ENCODE data around the gene C2orf92. TPM values are rescaled to one million over a fixed set of nuclear protein-coding genes. Genes with fewer than 3 reads are reported as not detected.
A peak's percentile ranks its signal among the peaks of the same experiment; 100 is the strongest.

The C2orf92 gene
- polyA plus RNA-seq, 1 donor from 2014 or later, result 10.7 TPM

GRCh38 chr2:97663626-97663961 is 5.9 kb upstream of the C2orf92 start:
- TF ChIP-seq RAD21 (conservative IDR thresholded peaks at IDR 0.05) (no peak), EP300 (conservative IDR thresholded peaks at IDR 0.05; ENCODE audit: poor library complexity, severe bottlenecking) (no peak), POLR2AphosphoS5 (IDR thresholded peaks at IDR 0.05) (no peak), SMC3 (conservative IDR thresholded peaks at IDR 0.05; ENCODE audit: poor library complexity) (no peak), CTCF (IDR thresholded peaks at IDR 0.05; ENCODE audit: poor library complexity, severe bottlenecking) (no peak), MXI1 (conservative IDR thresholded peaks at IDR 0.05; ENCODE audit: poor library complexity, severe bottlenecking) (no peak), TAF1 (IDR thresholded peaks at IDR 0.05; ENCODE audit: low read depth) (no peak), EZH2 (IDR thresholded peaks at IDR 0.05; ENCODE audit: borderline replicate concordance, insufficient read depth, low read length, poor library complexity, severe bottlenecking) (no peak), REST (IDR thresholded peaks at IDR 0.05; ENCODE audit: borderline replicate concordance) (no peak)
- Histone ChIP-seq H3F3A (ENCODE audit: insufficient read depth, low read length, poor library complexity, severe bottlenecking) (no peaks in the 10 kb centered on the region), H3K79me2 (replicated peaks; ENCODE audit: insufficient read depth, low read length) (peaks cover 20% of the 10 kb centered on the region), H3K27ac (ENCODE audit: low read length) (peak overlapping the region; percentile 94), H3K27me3 (ENCODE audit: insufficient read depth, low read depth, low read length) (no peaks in the 10 kb centered on the region), H3K36me3 (ENCODE audit: insufficient read depth, low read length) (no peaks in the 10 kb centered on the region), H3K9me2 (ENCODE audit: insufficient read depth, low read length) (no peaks in the 10 kb centered on the region), H3K9me3 (ENCODE audit: low read length) (no peaks in the 10 kb centered on the region), H4K20me1 (ENCODE audit: insufficient read depth) (no peaks in the 10 kb centered on the region), H2AFZ (ENCODE audit: low read depth, low read length) (peak overlapping the region; percentile 15), H3K4me3 (ENCODE audit: low read length) (peak overlapping the region; percentile 95), H3K9ac (ENCODE audit: low read length) (peak overlapping the region; percentile 91), H3K4me2 (ENCODE audit: low read length) (no peak overlapping the region)

- Histone ChIP-seq H3K79me2 (replicated peaks; ENCODE audit: insufficient read depth, low read length) (peaks cover 20% of the 10 kb centered on the region), H3K9me3 (ENCODE audit: low read length) (no peaks in the 10 kb centered on the region), H3K4me2 (ENCODE audit: low read length) (peak within 1 kb of the TSS; percentile 86), H3K27me3 (ENCODE audit: insufficient read depth, low read depth, low read length) (no peaks in the 10 kb centered on the region), H3K9ac (ENCODE audit: low read length) (peak within 1 kb of the TSS; percentile 94), H3K27ac (ENCODE audit: low read length) (peak within 1 kb of the TSS; percentile 97), H2AFZ (ENCODE audit: low read depth, low read length) (peak within 1 kb of the TSS; percentile 95), H3F3A (ENCODE audit: insufficient read depth, low read length, poor library complexity, severe bottlenecking) (no peaks in the 10 kb centered on the region), H3K9me2 (ENCODE audit: insufficient read depth, low read length) (no peaks in the 10 kb centered on the region), H3K4me3 (ENCODE audit: low read length) (peak within 1 kb of the TSS; percentile 95), H3K36me3 (ENCODE audit: insufficient read depth, low read length) (no peaks in the 10 kb centered on the region), H4K20me1 (ENCODE audit: insufficient read depth) (no peaks in the 10 kb centered on the region)
- TF ChIP-seq MXI1 (conservative IDR thresholded peaks at IDR 0.05; ENCODE audit: poor library complexity, severe bottlenecking) (peak; percentile 40), TAF1 (IDR thresholded peaks at IDR 0.05; ENCODE audit: low read depth) (peak; percentile 35), EP300 (conservative IDR thresholded peaks at IDR 0.05; ENCODE audit: poor library complexity, severe bottlenecking) (no peak), CTCF (IDR thresholded peaks at IDR 0.05; ENCODE audit: poor library complexity, severe bottlenecking) (peak; percentile 82), POLR2AphosphoS5 (IDR thresholded peaks at IDR 0.05) (peak; percentile 94), RAD21 (conservative IDR thresholded peaks at IDR 0.05) (peak; percentile 62), EZH2 (IDR thresholded peaks at IDR 0.05; ENCODE audit: borderline replicate concordance, insufficient read depth, low read length, poor library complexity, severe bottlenecking) (no peak), SMC3 (conservative IDR thresholded peaks at IDR 0.05; ENCODE audit: poor library complexity) (peak; percentile 64), REST (IDR thresholded peaks at IDR 0.05; ENCODE audit: borderline replicate concordance) (peak; percentile 74)
Observed at GRCh38 chr2:97663962-97664635, 5.4 kb upstream of the C2orf92 start, which contains the start of gene ACTR1B. ACTR1B (minus strand) TSS chr2:97664044; CDS start chr2:97663890, 154 bp downstream.
